HG03103 (cell line): ENCODE measurements around the gene THBS1.

ENCODE experiments used
- ATAC-seq: cut with Tn5 transposase; IDR thresholded peaks from one replicate; pipeline ENCODE4 v1.9.1; 2021; ENCODE audit warnings: low read depth; ENCODE audit not compliant: unreplicated experiment

Gene THBS1

GRCh38 chr15:39598958-39599845 is 18.3 kb downstream of the THBS1 start:
- ATAC-seq, result no peak

GRCh38 chr15:39599871-39600270 is 19.0 kb downstream of the THBS1 start:
- ATAC-seq, result no peak

- ATAC-seq, result no peak
These were observed 21.3 kb downstream of the THBS1 start for GRCh38 chr15:39602143-39602542.

GRCh38 chr15:39605146-39605545 is 24.3 kb downstream of the THBS1 start:
- no peak for ATAC-seq

GRCh38 chr15:39608185-39609139 is 27.6 kb downstream of the THBS1 start:
- no peak for ATAC-seq

- no peak for ATAC-seq
These were observed 28.5 kb downstream of the THBS1 start for GRCh38 chr15:39609166-39609916.

- ATAC-seq, result no peak
These were observed 29.8 kb downstream of the THBS1 start for GRCh38 chr15:39610665-39611064.

- no peak for ATAC-seq
These were observed 32.4 kb downstream of the THBS1 start for GRCh38 chr15:39613271-39613670.

GRCh38 chr15:39613861-39614260 is 33.0 kb downstream of the THBS1 start:
- no peak for ATAC-seq

- no peak for ATAC-seq
These were observed 36.0 kb downstream of the THBS1 start for GRCh38 chr15:39616731-39617455.

- no peak for ATAC-seq
These were observed 37.4 kb downstream of the THBS1 start for GRCh38 chr15:39618063-39618823.

- no peak for ATAC-seq
These were observed 40.3 kb downstream of the THBS1 start for GRCh38 chr15:39621210-39621609.

- no peak for ATAC-seq
These were observed 41.1 kb downstream of the THBS1 start for GRCh38 chr15:39621976-39622375.

GRCh38 chr15:39622660-39623516 is 42.0 kb downstream of the THBS1 start:
- ATAC-seq, result no peak

- peak; percentile 94 for ATAC-seq
These were observed 42.7 kb downstream of the THBS1 start for GRCh38 chr15:39623529-39623931.

- no peak for ATAC-seq
These were observed 43.9 kb downstream of the THBS1 start for GRCh38 chr15:39624806-39625205.

- no peak for ATAC-seq
These were observed 44.6 kb downstream of the THBS1 start for GRCh38 chr15:39625451-39625850.

GRCh38 chr15:39625856-39626255 is 45.0 kb downstream of the THBS1 start:
- no peak for ATAC-seq
